ENCODE measurements around the gene TNFSF8.

Gene TNFSF8

GRCh38 chr9:114937516-114937915, 7.1 kb upstream of the TNFSF8 start:
- FAIRE-seq (no peak), DNase-seq (ENCODE audit: insufficient read length, low spot score) (no peak)
- no peak for TF ChIP-seq CTCF (IDR thresholded peaks at IDR 0.05; ENCODE audit: insufficient read depth, missing control alignments)

GRCh38 chr9:114936581-114936980, 6.2 kb upstream of the TNFSF8 start:
- DNase-seq (ENCODE audit: insufficient read length, low spot score) (no peak), FAIRE-seq (no peak)
- TF ChIP-seq CTCF (IDR thresholded peaks at IDR 0.05; ENCODE audit: insufficient read depth, missing control alignments): no peak

GRCh38 chr9:114935119-114935518, 4.7 kb upstream of the TNFSF8 start:
- DNase-seq (ENCODE audit: insufficient read length, low spot score): no peak
- TF ChIP-seq CTCF (IDR thresholded peaks at IDR 0.05; ENCODE audit: insufficient read depth, missing control alignments): no peak
- FAIRE-seq: no peak

- DNase-seq (ENCODE audit: insufficient read length, low spot score) (no peak), FAIRE-seq (no peak)
- no peak for TF ChIP-seq CTCF (IDR thresholded peaks at IDR 0.05; ENCODE audit: insufficient read depth, missing control alignments)
Observed at GRCh38 chr9:114932502-114932901, 2.1 kb upstream of the TNFSF8 start.

- FAIRE-seq: no peak
- no peak for DNase-seq (ENCODE audit: insufficient read length, low spot score)
- no peak for TF ChIP-seq CTCF (IDR thresholded peaks at IDR 0.05; ENCODE audit: insufficient read depth, missing control alignments)
Observed at GRCh38 chr9:114931407-114931806, 1.0 kb upstream of the TNFSF8 start.

GRCh38 chr9:114929201-114929600, 1.2 kb downstream of the TNFSF8 start:
- DNase-seq (ENCODE audit: insufficient read length, low spot score) (no peak), FAIRE-seq (no peak)
- no peak for TF ChIP-seq CTCF (IDR thresholded peaks at IDR 0.05; ENCODE audit: insufficient read depth, missing control alignments)

- DNase-seq (ENCODE audit: insufficient read length, low spot score) (no peak), FAIRE-seq (no peak)
- TF ChIP-seq CTCF (IDR thresholded peaks at IDR 0.05; ENCODE audit: insufficient read depth, missing control alignments): no peak
Observed at GRCh38 chr9:114928671-114929070, 1.7 kb downstream of the TNFSF8 start.
